HEK293 (cell line): ENCODE data around the gene TNFRSF14.

Experiments used
- MZF1 ChIP-seq: fragments of 450-650 bp; formaldehyde crosslinking; IDR thresholded peaks from 2 replicates; pipeline ENCODE4 v1.5.1; 2017; ENCODE audit warnings: missing biosample characterization, missing genetic modification characterization, borderline replicate concordance
- SALL2 ChIP-seq: fragments of 450-650 bp; formaldehyde crosslinking; IDR thresholded peaks from 2 replicates; pipeline ENCODE4 v1.5.0; 2017; ENCODE audit warnings: missing biosample characterization, mild to moderate bottlenecking, missing genetic modification characterization, borderline replicate concordance
- ZNF133 ChIP-seq: fragments of 450-650 bp; formaldehyde crosslinking; IDR thresholded peaks from 2 replicates; pipeline ENCODE4 v1.5.1; 2016; ENCODE audit warnings: missing biosample characterization, missing genetic modification characterization
- ZNF24 ChIP-seq: fragments of 450-650 bp; formaldehyde crosslinking; IDR thresholded peaks from 2 replicates; pipeline ENCODE4 v1.5.1; 2016; ENCODE audit warnings: missing biosample characterization, missing genetic modification characterization
- TF ChIP-seq, protein P1 (sequence below): fragments of 450-650 bp; formaldehyde crosslinking; IDR thresholded peaks from 2 replicates; pipeline ENCODE4 v1.5.1; 2016; ENCODE audit warnings: missing biosample characterization, missing genetic modification characterization
- TF ChIP-seq, protein P2 (sequence below): fragments of 450-650 bp; formaldehyde crosslinking; IDR thresholded peaks from 2 replicates; pipeline ENCODE4 v1.5.1; 2016; ENCODE audit warnings: missing biosample characterization, missing genetic modification characterization
- TF ChIP-seq, protein P3 (sequence below): fragments of 450-650 bp; formaldehyde crosslinking; IDR thresholded peaks from 2 replicates; pipeline ENCODE4 v1.5.1; 2016; ENCODE audit warnings: missing biosample characterization, missing genetic modification characterization
- TF ChIP-seq, protein P4 (sequence below): fragments of 450-650 bp; IDR thresholded peaks from 2 replicates; pipeline ENCODE4 v1.5.1; 2018; ENCODE audit warnings: missing biosample characterization, mild to moderate bottlenecking, missing genetic modification characterization

DNA sequence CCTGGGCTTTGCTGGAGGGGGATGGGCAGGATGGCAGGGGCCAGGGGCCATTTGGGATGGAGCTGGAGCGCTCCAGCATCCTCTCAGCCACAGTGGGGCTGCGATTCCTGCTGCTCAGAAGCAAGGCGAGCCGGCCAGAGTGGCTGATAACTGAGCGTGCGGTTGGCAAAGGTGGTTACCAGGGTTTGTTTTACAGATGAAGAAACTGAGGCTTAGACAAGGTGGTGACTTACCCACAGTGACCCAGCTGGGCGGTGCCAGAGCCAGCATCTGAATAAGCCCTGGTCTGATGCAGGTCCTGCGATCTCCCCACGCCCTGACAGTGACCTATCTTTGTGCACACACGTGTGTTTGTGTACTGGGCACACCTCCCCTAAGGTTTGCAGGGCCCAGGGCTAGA, 24.5 kb downstream of the TNFRSF14 start:
- no peak for TF ChIP-seq MZF1
- TF ChIP-seq SALL2 (tag by site-specific recombination) = no peak
- TF ChIP-seq, protein P1, sequence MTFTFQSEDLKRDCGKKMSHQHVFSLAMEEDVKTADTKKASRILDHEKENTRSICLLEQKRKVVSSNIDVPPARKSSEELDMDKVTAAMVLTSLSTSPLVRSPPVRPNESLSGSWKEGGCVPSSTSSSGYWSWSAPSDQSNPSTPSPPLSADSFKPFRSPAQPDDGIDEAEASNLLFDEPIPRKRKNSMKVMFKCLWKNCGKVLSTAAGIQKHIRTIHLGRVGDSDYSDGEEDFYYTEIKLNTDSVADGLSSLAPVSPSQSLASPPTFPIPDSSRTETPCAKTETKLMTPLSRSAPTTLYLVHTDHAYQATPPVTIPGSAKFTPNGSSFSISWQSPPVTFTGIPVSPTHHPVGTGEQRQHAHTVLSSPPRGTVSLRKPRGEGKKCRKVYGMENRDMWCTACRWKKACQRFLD = no peak
- TF ChIP-seq, protein P2, sequence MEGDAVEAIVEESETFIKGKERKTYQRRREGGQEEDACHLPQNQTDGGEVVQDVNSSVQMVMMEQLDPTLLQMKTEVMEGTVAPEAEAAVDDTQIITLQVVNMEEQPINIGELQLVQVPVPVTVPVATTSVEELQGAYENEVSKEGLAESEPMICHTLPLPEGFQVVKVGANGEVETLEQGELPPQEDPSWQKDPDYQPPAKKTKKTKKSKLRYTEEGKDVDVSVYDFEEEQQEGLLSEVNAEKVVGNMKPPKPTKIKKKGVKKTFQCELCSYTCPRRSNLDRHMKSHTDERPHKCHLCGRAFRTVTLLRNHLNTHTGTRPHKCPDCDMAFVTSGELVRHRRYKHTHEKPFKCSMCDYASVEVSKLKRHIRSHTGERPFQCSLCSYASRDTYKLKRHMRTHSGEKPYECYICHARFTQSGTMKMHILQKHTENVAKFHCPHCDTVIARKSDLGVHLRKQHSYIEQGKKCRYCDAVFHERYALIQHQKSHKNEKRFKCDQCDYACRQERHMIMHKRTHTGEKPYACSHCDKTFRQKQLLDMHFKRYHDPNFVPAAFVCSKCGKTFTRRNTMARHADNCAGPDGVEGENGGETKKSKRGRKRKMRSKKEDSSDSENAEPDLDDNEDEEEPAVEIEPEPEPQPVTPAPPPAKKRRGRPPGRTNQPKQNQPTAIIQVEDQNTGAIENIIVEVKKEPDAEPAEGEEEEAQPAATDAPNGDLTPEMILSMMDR = no peak
- no peak for TF ChIP-seq ZNF24 (tag by site-specific recombination)
- TF ChIP-seq, protein P3, sequence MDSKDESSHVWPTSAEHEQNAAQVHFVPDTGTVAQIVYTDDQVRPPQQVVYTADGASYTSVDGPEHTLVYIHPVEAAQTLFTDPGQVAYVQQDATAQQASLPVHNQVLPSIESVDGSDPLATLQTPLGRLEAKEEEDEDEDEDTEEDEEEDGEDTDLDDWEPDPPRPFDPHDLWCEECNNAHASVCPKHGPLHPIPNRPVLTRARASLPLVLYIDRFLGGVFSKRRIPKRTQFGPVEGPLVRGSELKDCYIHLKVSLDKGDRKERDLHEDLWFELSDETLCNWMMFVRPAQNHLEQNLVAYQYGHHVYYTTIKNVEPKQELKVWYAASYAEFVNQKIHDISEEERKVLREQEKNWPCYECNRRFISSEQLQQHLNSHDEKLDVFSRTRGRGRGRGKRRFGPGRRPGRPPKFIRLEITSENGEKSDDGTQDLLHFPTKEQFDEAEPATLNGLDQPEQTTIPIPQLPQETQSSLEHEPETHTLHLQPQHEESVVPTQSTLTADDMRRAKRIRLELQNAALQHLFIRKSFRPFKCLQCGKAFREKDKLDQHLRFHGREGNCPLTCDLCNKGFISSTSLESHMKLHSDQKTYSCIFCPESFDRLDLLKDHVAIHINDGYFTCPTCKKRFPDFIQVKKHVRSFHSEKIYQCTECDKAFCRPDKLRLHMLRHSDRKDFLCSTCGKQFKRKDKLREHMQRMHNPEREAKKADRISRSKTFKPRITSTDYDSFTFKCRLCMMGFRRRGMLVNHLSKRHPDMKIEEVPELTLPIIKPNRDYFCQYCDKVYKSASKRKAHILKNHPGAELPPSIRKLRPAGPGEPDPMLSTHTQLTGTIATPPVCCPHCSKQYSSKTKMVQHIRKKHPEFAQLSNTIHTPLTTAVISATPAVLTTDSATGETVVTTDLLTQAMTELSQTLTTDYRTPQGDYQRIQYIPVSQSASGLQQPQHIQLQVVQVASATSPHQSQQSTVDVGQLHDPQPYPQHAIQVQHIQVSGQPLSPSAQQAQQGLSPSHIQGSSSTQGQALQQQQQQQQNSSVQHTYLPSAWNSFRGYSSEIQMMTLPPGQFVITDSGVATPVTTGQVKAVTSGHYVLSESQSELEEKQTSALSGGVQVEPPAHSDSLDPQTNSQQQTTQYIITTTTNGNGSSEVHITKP (tag by site-specific recombination) = no peak
- TF ChIP-seq ZNF133 = no peak
- TF ChIP-seq, protein P4, sequence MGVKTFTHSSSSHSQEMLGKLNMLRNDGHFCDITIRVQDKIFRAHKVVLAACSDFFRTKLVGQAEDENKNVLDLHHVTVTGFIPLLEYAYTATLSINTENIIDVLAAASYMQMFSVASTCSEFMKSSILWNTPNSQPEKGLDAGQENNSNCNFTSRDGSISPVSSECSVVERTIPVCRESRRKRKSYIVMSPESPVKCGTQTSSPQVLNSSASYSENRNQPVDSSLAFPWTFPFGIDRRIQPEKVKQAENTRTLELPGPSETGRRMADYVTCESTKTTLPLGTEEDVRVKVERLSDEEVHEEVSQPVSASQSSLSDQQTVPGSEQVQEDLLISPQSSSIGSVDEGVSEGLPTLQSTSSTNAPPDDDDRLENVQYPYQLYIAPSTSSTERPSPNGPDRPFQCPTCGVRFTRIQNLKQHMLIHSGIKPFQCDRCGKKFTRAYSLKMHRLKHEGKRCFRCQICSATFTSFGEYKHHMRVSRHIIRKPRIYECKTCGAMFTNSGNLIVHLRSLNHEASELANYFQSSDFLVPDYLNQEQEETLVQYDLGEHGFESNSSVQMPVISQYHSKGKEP (tag by site-specific recombination) = no peak
